OCI-LY1 (cell line): ENCODE results near the gene ESYT2.

Experiments
- EZH2 ChIP-seq: fragments of 200-600 bp; sonication (generic), shearing (Covaris generic); IDR thresholded peaks from 2 replicates; pipeline ENCODE4 v1.8.0; 2017; ENCODE audit warnings: borderline replicate concordance, mixed run types, mild to moderate bottlenecking, antibody characterized with exemption, low read length, moderate library complexity, mixed read lengths
- TF ChIP-seq, protein P1 (sequence below): fragments of 200-600 bp; sonication (generic), shearing (Covaris generic); IDR thresholded peaks from 2 replicates; pipeline ENCODE4 v1.5.1; 2017; ENCODE audit warnings: mild to moderate bottlenecking, antibody characterized with exemption, low read length, moderate library complexity, mixed read lengths

- TF ChIP-seq, protein P1, sequence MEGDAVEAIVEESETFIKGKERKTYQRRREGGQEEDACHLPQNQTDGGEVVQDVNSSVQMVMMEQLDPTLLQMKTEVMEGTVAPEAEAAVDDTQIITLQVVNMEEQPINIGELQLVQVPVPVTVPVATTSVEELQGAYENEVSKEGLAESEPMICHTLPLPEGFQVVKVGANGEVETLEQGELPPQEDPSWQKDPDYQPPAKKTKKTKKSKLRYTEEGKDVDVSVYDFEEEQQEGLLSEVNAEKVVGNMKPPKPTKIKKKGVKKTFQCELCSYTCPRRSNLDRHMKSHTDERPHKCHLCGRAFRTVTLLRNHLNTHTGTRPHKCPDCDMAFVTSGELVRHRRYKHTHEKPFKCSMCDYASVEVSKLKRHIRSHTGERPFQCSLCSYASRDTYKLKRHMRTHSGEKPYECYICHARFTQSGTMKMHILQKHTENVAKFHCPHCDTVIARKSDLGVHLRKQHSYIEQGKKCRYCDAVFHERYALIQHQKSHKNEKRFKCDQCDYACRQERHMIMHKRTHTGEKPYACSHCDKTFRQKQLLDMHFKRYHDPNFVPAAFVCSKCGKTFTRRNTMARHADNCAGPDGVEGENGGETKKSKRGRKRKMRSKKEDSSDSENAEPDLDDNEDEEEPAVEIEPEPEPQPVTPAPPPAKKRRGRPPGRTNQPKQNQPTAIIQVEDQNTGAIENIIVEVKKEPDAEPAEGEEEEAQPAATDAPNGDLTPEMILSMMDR = no peak
- TF ChIP-seq EZH2 = no peak
Observed at GRCh38 chr7:158861004-158861787, 31.9 kb upstream of the ESYT2 start.
